SH-SY5Y (cell line): ENCODE measurements around the gene MTCH1.

Experiments used
- GATA2 ChIP-seq: IDR thresholded peaks from 2 replicates; pipeline ENCODE4 v1.6.1; 2011; ENCODE audit warnings: mild to moderate bottlenecking, low read depth, low read length
- GATA3 ChIP-seq: IDR thresholded peaks from 2 replicates; pipeline ENCODE4 v1.6.1; 2011; ENCODE audit warnings: low read depth, mild to moderate bottlenecking, low read length, moderate library complexity

The MTCH1 gene

DNA sequence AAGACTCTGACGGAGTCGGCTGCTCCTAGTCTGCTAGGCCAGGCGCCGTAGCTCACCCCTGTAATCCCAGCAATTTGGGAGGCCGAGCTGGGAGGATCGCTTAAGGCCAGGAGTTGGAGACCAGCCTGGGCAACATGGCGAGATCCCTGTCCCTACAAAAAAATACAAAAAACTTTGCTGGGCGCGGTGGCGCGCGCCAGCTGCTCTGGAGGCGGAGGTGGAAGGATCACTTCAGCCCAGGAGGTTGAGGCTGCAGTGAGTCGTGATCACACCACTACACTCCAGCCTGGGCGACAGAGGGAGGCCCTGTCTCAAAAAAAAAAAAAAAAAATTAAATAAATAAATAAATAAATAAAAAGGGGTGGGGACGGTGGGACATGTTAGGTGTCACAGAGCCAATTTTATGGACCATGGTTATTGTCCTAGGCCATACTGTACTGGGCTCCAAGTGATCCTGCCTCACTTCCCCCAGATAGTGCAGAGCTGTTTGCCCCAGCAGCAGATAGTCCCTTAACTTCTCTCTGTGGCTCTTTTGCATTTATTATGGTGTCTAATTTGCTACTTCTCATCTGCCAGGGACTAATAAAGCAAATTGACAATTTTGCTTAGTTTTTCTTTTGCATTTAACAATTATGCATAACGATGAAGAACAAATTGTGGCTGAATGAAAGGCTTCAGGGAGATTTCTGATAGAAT is 26.3 kb downstream of the MTCH1 start:
- TF ChIP-seq GATA2 (no peak), GATA3 (no peak)

DNA sequence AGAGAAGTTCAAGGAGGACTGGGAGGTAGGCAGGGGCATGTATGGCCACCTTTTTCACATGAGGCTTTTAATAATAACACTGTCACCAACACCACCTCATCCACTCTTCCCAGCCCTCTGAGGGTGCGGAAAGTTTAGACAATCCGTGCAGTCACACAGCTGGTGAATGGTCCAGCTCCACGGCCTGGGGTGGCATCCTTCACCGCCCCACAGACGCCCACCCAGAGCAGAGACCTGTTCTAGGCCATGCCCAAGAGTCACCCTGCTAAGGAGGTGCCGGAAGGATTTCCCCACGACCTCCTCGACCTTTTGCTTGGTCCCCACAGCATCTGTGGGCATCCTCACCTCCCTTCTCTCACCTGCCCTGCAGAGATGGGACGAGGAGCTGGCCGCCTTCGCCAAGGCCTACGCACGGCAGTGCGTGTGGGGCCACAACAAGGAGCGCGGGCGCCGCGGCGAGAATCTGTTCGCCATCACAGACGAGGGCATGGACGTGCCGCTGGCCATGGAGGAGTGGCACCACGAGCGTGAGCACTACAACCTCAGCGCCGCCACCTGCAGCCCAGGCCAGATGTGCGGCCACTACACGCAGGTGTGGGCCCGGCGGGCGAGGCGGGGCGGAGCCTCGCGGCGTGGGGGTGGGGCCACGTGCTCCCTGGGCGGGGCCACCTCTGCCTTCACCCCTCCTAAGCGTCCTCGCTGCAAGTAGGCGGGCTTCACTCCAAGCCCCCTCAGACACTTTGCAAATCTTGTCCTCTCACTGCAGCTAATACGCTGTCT is 27.0 kb downstream of the MTCH1 start:
- TF ChIP-seq GATA2 (no peak), GATA3 (no peak)

DNA sequence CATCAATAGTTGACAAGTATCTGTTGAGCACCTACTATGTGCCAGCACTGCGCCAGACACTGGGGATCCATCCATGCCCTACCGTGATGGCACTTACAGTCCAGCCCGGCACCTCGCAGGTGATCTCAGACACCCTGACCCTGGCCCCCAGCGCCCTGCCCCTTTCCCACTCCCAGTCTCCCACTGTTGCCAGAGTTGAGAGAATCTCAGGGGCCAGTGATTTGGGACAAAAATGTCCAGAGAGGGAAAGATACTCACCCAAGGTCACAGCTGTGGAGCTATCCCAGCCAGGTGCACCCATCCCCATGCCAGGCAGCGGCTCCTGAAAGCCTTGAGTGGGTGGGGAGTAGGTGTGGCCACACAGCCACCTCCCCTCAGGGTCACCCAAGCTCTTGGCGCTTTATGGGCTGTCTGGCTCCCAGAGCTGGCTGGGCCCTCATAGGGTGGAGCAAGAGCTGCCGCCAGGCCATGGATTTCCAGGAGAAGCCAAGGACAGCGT is 28.2 kb downstream of the MTCH1 start:
- TF ChIP-seq GATA3 (no peak), GATA2 (no peak)

DNA sequence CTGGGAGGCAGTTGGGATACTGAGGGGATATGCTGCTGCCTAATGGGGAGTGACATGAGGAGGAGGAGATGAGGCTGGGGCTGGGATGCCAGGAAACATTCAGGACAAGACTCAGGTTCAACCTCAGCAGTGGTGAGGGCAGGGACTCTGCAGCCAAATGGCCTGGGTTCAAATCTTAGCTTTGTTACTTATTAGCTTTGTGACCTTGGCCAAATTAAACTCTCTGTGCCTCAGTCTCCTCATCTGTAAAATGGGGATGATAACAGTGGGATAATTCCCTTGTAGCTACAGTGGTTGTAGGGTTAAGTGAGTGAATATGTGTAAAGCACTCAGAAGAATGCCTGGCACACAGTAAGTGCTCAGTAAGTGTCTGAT is 29.6 kb downstream of the MTCH1 start:
- TF ChIP-seq GATA3 = no peak
- TF ChIP-seq GATA2 = no peak

DNA sequence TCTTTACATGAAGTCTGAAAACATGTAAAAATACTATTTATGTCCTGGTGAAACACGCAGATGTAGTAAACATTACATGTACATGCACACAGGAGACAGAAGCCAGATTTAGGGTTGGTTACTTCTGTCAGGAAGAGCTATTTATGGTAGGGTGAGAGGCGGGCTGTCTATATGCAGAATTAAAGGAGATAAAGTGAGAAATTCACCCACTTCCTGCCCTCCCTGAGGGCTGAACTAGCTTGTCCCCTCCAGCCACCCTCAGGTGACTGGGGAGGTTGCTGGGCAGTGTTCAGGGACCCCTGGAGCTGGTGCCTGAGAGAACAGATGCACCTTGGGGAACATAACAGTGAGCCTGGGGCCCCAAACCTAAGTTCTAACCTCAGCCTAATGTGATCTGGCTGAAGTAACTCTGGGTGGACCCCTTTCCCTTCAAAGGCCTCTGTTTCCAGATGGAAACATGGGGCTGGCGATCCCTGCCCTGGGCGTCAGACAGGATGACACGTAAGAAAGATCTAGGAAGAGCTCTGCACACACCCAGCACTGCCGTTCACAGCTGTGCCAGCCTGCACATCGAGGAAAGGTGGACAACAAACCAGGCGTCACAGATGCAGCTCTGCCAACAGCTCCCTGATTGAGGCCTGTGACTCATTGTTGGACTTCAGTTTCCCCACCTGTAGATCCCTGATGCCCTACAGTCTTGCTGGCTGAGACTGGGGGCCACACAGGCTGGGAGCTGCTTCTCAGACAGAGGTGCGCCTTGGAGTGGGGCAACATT is 30.1 kb downstream of the MTCH1 start:
- no peak for TF ChIP-seq GATA2
- TF ChIP-seq GATA3 = no peak

DNA sequence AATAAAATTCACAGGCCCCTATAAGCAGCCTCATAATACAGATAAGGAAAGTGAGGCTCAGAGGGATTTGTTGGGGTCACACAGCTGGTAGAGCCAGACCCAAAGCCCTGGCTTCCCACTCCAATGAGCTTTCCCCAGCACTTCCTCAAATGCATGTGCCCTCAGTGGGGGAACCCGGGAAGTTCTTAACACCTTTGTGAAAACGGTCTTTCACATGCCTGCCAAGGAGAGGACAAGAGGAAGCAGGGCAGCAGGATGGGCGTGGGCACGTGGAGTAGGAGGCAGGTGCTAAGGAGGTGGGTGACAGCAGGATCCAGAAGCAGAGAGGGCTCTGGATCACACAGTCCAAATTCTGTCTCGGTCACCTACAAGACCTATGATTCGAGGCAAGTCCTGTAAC is 30.9 kb downstream of the MTCH1 start:
- TF ChIP-seq GATA2 (no peak), GATA3 (no peak)

DNA sequence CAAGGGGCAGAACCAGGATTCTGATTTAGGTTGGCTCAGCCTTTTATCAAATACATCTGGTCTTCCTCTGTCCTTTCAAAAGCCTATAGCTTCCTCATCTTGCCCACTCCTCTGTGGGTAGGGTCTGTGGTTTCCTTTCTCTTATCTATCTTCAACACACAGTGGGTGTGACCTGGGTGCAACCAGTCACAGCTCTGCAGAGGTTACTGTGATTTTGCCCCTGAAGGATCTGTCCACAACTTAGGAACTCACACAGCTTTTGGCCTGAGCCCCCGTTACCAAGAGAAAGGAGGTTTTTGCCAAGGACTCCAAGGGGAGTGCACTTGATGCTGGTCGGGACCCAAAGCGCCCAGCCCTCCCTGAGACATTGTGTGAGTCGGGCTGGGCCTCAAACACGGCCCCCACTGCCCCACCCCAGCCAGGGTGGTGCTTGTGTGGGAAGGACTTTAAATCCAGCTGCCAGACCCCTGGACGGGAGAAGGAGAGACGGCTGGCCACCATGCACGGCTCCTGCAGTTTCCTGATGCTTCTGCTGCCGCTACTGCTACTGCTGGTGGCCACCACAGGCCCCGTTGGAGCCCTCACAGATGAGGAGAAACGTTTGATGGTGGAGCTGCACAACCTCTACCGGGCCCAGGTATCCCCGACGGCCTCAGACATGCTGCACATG is 31.6 kb downstream of the MTCH1 start, which contains the start of gene PI16:
Gene PI16 (plus strand): TSS at position 477 of the 670 bp plus-strand sequence. CDS start 23 bp downstream, at position 500.
- no peak for TF ChIP-seq GATA2
- no peak for TF ChIP-seq GATA3

DNA sequence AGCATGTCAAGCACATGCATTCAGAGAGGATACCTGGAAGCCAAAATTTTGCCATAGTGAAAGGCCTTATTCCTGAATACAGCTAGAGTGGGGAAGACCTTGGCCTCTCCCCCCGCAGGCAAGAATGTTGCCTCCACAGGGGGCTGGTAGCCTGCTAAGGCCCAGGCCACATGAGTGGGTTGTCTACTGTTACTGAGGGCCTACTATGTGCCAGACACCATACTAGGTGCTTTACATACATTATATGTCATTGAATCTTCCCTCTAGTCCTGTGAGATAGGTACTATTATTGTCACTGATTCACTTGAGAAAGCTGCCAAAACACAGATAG is 32.1 kb downstream of the MTCH1 start:
- no peak for TF ChIP-seq GATA3
- no peak for TF ChIP-seq GATA2

DNA sequence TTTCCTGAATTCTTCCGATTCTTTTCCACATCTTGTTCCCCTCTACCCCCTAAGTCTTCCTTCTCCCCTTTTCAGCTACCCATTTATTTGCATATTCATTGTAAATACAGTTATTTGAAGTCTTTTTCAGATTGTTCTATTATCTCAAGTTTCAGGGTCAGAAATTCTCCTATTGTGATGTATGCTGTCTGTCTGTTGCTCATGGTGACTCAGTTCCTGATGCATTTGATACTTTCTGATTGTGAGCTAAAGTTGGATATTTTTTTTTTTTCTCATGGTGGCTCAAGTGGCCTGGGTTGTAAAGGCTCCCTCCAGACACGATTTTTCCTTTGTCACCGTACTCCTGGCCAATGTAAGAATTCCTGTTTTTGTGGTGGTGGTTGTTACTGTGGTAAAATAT is 36.4 kb downstream of the MTCH1 start:
- TF ChIP-seq GATA2 (no peak), GATA3 (no peak)

DNA sequence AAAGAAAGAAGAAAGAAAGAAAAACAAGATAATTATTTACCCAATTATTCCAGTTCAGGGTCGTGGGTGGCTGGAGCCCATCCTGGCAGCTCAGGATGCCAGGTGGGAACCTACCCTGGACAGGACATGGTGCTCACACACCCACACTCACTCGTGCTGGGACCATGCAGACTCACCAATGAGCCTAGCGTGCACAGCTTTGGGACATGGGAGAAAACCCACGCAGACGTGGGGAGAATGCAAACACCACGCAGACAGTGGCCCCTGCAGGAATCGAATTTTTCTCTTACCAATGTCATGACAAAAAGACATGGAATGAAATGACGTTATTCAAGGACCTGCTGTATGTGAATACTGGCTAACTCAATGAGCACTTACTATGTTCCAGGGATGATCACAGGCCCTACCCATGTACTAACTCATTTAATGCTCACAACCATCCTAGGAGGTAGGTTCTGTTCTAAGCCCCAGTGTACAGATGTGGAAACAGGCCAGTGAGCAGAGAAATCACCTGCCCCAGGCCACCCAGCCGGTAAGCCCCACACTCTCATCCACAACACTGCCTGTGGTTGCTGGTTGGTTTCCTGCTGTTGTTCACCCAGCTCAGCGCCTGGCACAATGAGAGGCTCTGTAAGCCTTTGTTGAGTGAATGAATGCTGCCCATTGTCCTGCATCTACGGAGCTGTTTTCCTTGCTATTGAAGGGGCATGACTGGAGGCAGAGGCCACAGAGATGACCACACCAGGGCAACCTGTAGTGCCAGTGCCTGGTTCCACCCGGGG is 38.2 kb downstream of the MTCH1 start:
- TF ChIP-seq GATA3 = no peak
- TF ChIP-seq GATA2 = no peak

DNA sequence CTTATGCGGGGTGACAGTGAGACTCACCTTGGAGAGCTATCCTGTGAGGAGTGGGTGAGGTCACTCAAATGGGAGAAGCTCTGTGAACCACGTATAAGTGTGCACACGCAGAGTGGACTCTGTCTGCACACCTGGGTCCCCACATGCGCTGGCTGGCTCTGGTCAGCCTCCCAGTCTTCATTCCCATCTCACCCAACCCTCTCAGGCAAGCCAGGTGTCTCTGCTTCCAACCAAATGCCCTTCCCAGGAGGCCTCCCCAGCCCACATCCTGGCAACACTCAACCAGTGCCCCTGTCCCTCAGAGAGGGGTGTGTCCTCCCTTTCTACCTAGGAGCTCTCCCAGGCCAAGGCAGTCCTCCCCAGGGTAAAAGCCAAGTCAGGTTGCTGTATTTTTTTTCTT is 39.5 kb downstream of the MTCH1 start:
- TF ChIP-seq GATA2 = no peak
- TF ChIP-seq GATA3 = no peak

DNA sequence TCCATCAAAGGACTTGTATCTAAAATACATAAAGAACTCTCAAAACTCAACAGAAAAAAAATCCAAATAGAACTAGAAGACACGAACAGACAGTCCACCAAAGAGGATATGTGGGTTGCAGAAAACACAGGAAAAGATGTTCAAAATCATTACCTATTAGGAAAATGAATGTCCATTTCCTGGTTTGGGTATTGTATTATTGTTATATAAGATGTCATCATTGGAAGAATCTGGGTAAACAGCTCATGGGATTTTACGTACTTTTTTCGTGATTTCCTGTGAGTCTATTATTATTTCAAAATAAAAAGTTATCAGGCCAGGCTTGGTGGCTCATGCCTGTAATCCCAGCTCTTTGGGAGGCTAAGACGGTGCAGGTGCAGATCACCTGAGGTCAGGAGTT is 40.7 kb downstream of the MTCH1 start:
- TF ChIP-seq GATA2 = no peak
- no peak for TF ChIP-seq GATA3

DNA sequence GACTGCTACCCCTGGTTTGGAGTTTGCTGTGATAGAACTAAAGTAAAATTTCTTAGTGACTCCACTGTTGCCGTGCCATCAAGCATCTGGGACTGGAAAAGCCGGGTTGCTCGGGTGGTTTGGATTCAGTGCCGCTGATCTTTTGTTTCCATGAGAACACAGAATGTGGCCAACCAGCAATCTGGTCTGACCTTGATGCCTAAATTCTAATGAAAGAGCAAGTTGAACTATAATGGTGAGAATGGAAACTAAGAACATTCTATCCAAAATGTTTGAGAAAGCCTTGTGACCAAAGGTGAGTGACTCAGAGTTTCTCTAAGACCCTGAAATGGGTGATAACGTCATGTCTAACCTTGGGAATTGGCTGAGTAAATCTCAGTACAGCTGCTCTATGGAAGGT is 41.3 kb downstream of the MTCH1 start:
- no peak for TF ChIP-seq GATA3
- no peak for TF ChIP-seq GATA2

DNA sequence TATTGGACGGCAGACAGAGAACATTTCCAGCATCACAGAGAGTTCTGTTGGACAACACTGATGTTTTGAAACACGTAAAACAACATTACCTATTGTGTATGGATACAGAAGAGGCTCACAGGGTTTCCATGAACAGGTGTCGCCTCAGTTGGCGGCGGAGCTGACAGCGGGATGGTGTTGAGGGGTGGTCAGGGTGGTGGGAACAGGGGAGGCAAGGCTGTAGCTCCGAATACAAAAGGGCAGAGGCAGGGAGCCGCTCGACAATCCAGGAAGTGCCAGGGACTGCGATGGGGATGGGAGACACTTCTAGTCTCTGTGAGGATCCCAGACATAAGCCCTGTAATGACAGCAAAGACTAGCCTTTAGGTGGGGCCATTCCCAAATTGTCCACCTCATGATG is 46.0 kb downstream of the MTCH1 start:
- TF ChIP-seq GATA2 (no peak), GATA3 (no peak)
